Tibial nerve (tissue), 4 donors: Measurements from ENCODE around the gene ZFYVE19. TPM values are rescaled to one million over a fixed set of nuclear protein-coding genes. Genes with fewer than 3 reads are reported as not detected.

ENCODE experiments used
- DNase-seq, 2 donors: peaks; one replicate each; pipeline ENCODE4 v3.0.0-alpha.2; 2019; ENCODE audit warnings: low spot score in 2 of 2
- H3K27ac ChIP-seq, 4 donors: fragments of 200-600 bp; sonication (generic) in 3 of 4; one replicate each; pipeline ENCODE4 v1.5.1; 2017 to 2019; ENCODE audit warnings: mild to moderate bottlenecking in 1 of 4
- H3K27me3 ChIP-seq, 2 donors: fragments of 200-600 bp; sonication (generic) in 1 of 2; one replicate each; pipeline versions ENCODE4 v1.5.1 to v1.6.0; 2017 to 2019
- H3K36me3 ChIP-seq, 3 donors: fragments of 200-600 bp; sonication (generic); one replicate each; pipeline ENCODE4 v1.5.1; 2018 to 2019
- H3K4me1 ChIP-seq, 4 donors: fragments of 200-600 bp; sonication (generic) in 3 of 4; one replicate each; pipeline ENCODE4 v1.5.1; 2017 to 2019
- H3K4me3 ChIP-seq, 4 donors: fragments of 200-600 bp; sonication (generic) in 3 of 4; one replicate each; pipeline ENCODE4 v1.5.1; 2017 to 2019; ENCODE audit warnings: mild to moderate bottlenecking in 1 of 4, moderate library complexity in 1 of 4
- H3K9me3 ChIP-seq, 4 donors: fragments of 200-600 bp; sonication (generic) in 3 of 4; one replicate each; pipeline ENCODE4 v1.5.1; 2017 to 2019
- CTCF ChIP-seq, 5 experiments: fragments of 200-600 bp in 3 of 5; fragments of 450-650 bp in 2 of 5; sonication (generic) in 3 of 5; IDR thresholded peaks; one replicate each; pipeline ENCODE4 v1.5.1; 2016 to 2019; ENCODE audit warnings: antibody characterized with exemption in 5 of 5, mild to moderate bottlenecking in 3 of 5, moderate library complexity in 2 of 5
- EP300 ChIP-seq, 2 donors: sonication (generic); formaldehyde crosslinking; IDR thresholded peaks; one replicate each; pipeline ENCODE4 v1.6.1; 2017; ENCODE audit warnings: antibody characterized with exemption in 2 of 2, mild to moderate bottlenecking in 1 of 2
- POLR2A ChIP-seq, 2 donors: fragments of 450-650 bp; IDR thresholded peaks; one replicate each; pipeline ENCODE4 v1.6.1; 2017; ENCODE audit warnings: antibody characterized with exemption in 2 of 2, mild to moderate bottlenecking in 2 of 2, moderate library complexity in 2 of 2
- WGBS, 2 donors: methylation state at CpG; one replicate each; pipeline ENCODE4 v1.1.5; 2018; 5-methylcytosine and 5-hydroxymethylcytosine counted together
- total RNA-seq, 4 donors: library from RNA; depleted of rRNA; stranded (reverse); fragments of >200 nt; gene quantifications; one replicate each; pipeline ENCODE4 v1.1.0, GENCODE V29; 2016

Gene ZFYVE19
- total RNA-seq, 4 donors from 2014 or later: 19.0 to 48.5 (median 34.2) TPM

GRCh38 chr15:40815042-40815698 lies 8.3 kb downstream of the ZFYVE19 start:
- Histone ChIP-seq H3K27me3 (no peaks in the 10 kb centered on the region), H3K36me3 (peaks cover 2 to 56% (median 5%) of the 10 kb centered on the region in 3 donors), H3K4me1 (no peaks in the 10 kb centered on the region), H3K4me3 (no peak overlapping the region), H3K27ac (peak overlapping the region in 2 of 4 donors; percentile 66 to 75), H3K9me3 (no peaks in the 10 kb centered on the region)
- TF ChIP-seq EP300 (IDR thresholded peaks at IDR 0.05): no peak
- no peak for TF ChIP-seq CTCF (IDR thresholded peaks at IDR 0.05)
- 79 to 84% methylated on average over 4 of the region's 4 CpGs for WGBS, 2 donors
- no peak for DNase-seq

- Histone ChIP-seq H3K4me1 (no peaks in the 10 kb centered on the region), H3K27ac (no peak overlapping the region), H3K36me3 (peaks cover 0 to 20% (median 0%) of the 10 kb centered on the region in 3 donors), H3K27me3 (no peaks in the 10 kb centered on the region), H3K9me3 (no peaks in the 10 kb centered on the region), H3K4me3 (no peak overlapping the region)
- 73 to 81% methylated on average over 7 of the region's 7 CpGs for WGBS, 2 donors
- TF ChIP-seq POLR2A (IDR thresholded peaks at IDR 0.05) (no peak), EP300 (IDR thresholded peaks at IDR 0.05) (no peak), CTCF (IDR thresholded peaks at IDR 0.05) (no peak)
- DNase-seq: no peak
Measured at GRCh38 chr15:40819048-40819447, 12.2 kb downstream of the ZFYVE19 start.

- TF ChIP-seq EP300 (IDR thresholded peaks at IDR 0.05) (no peak), CTCF (IDR thresholded peaks at IDR 0.05) (no peak), POLR2A (IDR thresholded peaks at IDR 0.05) (no peak)
- Histone ChIP-seq H3K36me3 (no peaks in the 10 kb centered on the region), H3K27me3 (no peaks in the 10 kb centered on the region), H3K9me3 (no peaks in the 10 kb centered on the region), H3K4me3 (no peak overlapping the region), H3K27ac (no peak overlapping the region), H3K4me1 (no peaks in the 10 kb centered on the region)
- no peak for DNase-seq
- WGBS, 2 donors: 85 to 89% methylated on average over 2 of the region's 2 CpGs
Measured at GRCh38 chr15:40821195-40821594, 14.3 kb downstream of the ZFYVE19 start.

GRCh38 chr15:40823572-40824343 lies 16.9 kb downstream of the ZFYVE19 start:
- Histone ChIP-seq H3K27ac (no peak overlapping the region), H3K27me3 (no peaks in the 10 kb centered on the region), H3K9me3 (no peaks in the 10 kb centered on the region), H3K36me3 (no peaks in the 10 kb centered on the region), H3K4me3 (no peak overlapping the region), H3K4me1 (no peaks in the 10 kb centered on the region)
- no peak for DNase-seq
- WGBS, 2 donors: 89 to 93% methylated on average over 1 of the region's 1 CpG
- TF ChIP-seq POLR2A (IDR thresholded peaks at IDR 0.05) (no peak), EP300 (IDR thresholded peaks at IDR 0.05) (no peak), CTCF (IDR thresholded peaks at IDR 0.05) (no peak)
